ENCODE results near the gene IMP4. TPM values are rescaled to one million over a fixed set of nuclear protein-coding genes. Genes with fewer than 3 reads are reported as not detected.
A peak's percentile ranks its signal among the peaks of the same experiment; 100 is the strongest.

The IMP4 gene
- polyA plus RNA-seq, 1 of the 3 experiments (the other 2 are of a cell fraction) = 252 TPM

GRCh38 chr2:130342533-130343275 lies at the start of gene IMP4 (continued):
- TF ChIP-seq RAD21 (IDR thresholded peaks at IDR 0.05; ENCODE audit: low read length) = peak; percentile 21; the same call in 1 of the 2 replicates
- no peak for TF ChIP-seq EZH2phosphoT487 (IDR thresholded peaks at IDR 0.05; ENCODE audit: borderline replicate concordance, low read depth)
- TF ChIP-seq RCOR1 (IDR thresholded peaks at IDR 0.05; ENCODE audit: low read length) = no peak
- TF ChIP-seq ELF1 (IDR thresholded peaks at IDR 0.05) = peak; percentile 99
- TF ChIP-seq, protein P1, sequence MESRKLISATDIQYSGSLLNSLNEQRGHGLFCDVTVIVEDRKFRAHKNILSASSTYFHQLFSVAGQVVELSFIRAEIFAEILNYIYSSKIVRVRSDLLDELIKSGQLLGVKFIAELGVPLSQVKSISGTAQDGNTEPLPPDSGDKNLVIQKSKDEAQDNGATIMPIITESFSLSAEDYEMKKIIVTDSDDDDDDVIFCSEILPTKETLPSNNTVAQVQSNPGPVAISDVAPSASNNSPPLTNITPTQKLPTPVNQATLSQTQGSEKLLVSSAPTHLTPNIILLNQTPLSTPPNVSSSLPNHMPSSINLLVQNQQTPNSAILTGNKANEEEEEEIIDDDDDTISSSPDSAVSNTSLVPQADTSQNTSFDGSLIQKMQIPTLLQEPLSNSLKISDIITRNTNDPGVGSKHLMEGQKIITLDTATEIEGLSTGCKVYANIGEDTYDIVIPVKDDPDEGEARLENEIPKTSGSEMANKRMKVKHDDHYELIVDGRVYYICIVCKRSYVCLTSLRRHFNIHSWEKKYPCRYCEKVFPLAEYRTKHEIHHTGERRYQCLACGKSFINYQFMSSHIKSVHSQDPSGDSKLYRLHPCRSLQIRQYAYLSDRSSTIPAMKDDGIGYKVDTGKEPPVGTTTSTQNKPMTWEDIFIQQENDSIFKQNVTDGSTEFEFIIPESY (IDR thresholded peaks at IDR 0.05; ENCODE audit: borderline replicate concordance, low read depth) = 0 out of 2 replicates have a peak, but pooled peaks have one; percentile 49
- no peak for TF ChIP-seq NFIC (IDR thresholded peaks at IDR 0.05; ENCODE audit: borderline replicate concordance)
- TF ChIP-seq IRF3 (IDR thresholded peaks at IDR 0.05; ENCODE audit: low read depth, low read length) = no peak; the same call in 1 of the 2 replicates
- TF ChIP-seq USF2 (IDR thresholded peaks at IDR 0.05; ENCODE audit: borderline replicate concordance, low read depth, low read length) = peak; percentile 69

GRCh38 chr2:130300258-130300969 lies 42.3 kb upstream of the IMP4 start:
- Histone ChIP-seq H3K4me3 (ENCODE audit: low read depth in 2 of 2, low read length in 1 of 2) (no peak overlapping the region), H3K9me2 (no peaks in the 10 kb centered on the region), H3K4me2 (no peak overlapping the region), H3K27ac (ENCODE audit: low read depth in 2 of 2, low read length in 1 of 2) (no peak overlapping the region), H3K27me3 (ENCODE audit: insufficient read depth) (no peaks in the 10 kb centered on the region), H3K79me2 (ENCODE audit: insufficient read depth) (no peaks in the 10 kb centered on the region), H3K9me3 (no peaks in the 10 kb centered on the region), H3K36me3 (replicated peaks in 1 of 2; ENCODE audit: control insufficient read depth in 1 of 2, insufficient read depth in 2 of 2, low read length in 1 of 2) (no peaks in the 10 kb centered on the region), H3F3A (replicated peaks; ENCODE audit: insufficient read depth) (no peaks in the 10 kb centered on the region), H3K9ac (no peak overlapping the region), H3K4me1 (ENCODE audit: control insufficient read depth in 1 of 2, insufficient read depth in 2 of 2, low read depth in 1 of 2, low read length in 1 of 2) (no peaks in the 10 kb centered on the region), H2AFZ (ENCODE audit: low read depth) (no peak overlapping the region), H4K20me1 (ENCODE audit: insufficient read depth) (no peaks in the 10 kb centered on the region)
- TF ChIP-seq ELF1 (IDR thresholded peaks at IDR 0.05) = no peak
- TF ChIP-seq, protein P2, sequence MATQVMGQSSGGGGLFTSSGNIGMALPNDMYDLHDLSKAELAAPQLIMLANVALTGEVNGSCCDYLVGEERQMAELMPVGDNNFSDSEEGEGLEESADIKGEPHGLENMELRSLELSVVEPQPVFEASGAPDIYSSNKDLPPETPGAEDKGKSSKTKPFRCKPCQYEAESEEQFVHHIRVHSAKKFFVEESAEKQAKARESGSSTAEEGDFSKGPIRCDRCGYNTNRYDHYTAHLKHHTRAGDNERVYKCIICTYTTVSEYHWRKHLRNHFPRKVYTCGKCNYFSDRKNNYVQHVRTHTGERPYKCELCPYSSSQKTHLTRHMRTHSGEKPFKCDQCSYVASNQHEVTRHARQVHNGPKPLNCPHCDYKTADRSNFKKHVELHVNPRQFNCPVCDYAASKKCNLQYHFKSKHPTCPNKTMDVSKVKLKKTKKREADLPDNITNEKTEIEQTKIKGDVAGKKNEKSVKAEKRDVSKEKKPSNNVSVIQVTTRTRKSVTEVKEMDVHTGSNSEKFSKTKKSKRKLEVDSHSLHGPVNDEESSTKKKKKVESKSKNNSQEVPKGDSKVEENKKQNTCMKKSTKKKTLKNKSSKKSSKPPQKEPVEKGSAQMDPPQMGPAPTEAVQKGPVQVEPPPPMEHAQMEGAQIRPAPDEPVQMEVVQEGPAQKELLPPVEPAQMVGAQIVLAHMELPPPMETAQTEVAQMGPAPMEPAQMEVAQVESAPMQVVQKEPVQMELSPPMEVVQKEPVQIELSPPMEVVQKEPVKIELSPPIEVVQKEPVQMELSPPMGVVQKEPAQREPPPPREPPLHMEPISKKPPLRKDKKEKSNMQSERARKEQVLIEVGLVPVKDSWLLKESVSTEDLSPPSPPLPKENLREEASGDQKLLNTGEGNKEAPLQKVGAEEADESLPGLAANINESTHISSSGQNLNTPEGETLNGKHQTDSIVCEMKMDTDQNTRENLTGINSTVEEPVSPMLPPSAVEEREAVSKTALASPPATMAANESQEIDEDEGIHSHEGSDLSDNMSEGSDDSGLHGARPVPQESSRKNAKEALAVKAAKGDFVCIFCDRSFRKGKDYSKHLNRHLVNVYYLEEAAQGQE (IDR thresholded peaks at IDR 0.05; ENCODE audit: low read depth, low read length) = no peak
- TF ChIP-seq GABPA (IDR thresholded peaks at IDR 0.05; ENCODE audit: low read depth) = no peak
- TF ChIP-seq, protein P3, sequence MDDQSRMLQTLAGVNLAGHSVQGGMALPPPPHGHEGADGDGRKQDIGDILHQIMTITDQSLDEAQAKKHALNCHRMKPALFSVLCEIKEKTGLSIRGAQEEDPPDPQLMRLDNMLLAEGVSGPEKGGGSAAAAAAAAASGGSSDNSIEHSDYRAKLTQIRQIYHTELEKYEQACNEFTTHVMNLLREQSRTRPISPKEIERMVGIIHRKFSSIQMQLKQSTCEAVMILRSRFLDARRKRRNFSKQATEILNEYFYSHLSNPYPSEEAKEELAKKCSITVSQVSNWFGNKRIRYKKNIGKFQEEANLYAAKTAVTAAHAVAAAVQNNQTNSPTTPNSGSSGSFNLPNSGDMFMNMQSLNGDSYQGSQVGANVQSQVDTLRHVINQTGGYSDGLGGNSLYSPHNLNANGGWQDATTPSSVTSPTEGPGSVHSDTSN (IDR thresholded peaks at IDR 0.05) = no peak
- TF ChIP-seq, protein P4, sequence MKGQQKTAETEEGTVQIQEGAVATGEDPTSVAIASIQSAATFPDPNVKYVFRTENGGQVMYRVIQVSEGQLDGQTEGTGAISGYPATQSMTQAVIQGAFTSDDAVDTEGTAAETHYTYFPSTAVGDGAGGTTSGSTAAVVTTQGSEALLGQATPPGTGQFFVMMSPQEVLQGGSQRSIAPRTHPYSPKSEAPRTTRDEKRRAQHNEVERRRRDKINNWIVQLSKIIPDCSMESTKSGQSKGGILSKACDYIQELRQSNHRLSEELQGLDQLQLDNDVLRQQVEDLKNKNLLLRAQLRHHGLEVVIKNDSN (IDR thresholded peaks at IDR 0.05; ENCODE audit: borderline replicate concordance, low read depth) = no peak
- TF ChIP-seq NRF1 (IDR thresholded peaks at IDR 0.05; ENCODE audit: low read depth, low read length) = no peak
- TF ChIP-seq TEAD4 (IDR thresholded peaks at IDR 0.05; ENCODE audit: borderline replicate concordance, insufficient read depth) = no peak
- TF ChIP-seq NFIC (IDR thresholded peaks at IDR 0.05; ENCODE audit: borderline replicate concordance) = no peak
- no peak for TF ChIP-seq SIN3A (IDR thresholded peaks at IDR 0.05; ENCODE audit: borderline replicate concordance, low read depth, low read length)
- no peak for TF ChIP-seq JUND (IDR thresholded peaks at IDR 0.05)
- TF ChIP-seq CHD2 (IDR thresholded peaks at IDR 0.05; ENCODE audit: low read length, partially characterized antibody) = no peak
- ChIA-PET POLR2A (interaction anchor here (0.6 kb wide), 1 partner anchor 112 kb away, joined by 3 read pairs; no protein-coding TSS in a partner anchor), CTCF (no interaction called here)
- no peak for DNase-seq
- 55% methylated on average over 19 of the region's 22 CpGs for WGBS (ENCODE audit: low lambda C conversion rate)

Data from SK-N-SH (cell line).